Measurements from ENCODE around the gene CYP4F22. TPM values are rescaled to one million over a fixed set of nuclear protein-coding genes. Genes with fewer than 3 reads are reported as not detected.
A peak's percentile ranks its signal among the peaks of the same experiment; 100 is the strongest.

Gene CYP4F22
- total RNA-seq, 1 donor from 2014 or later = not detected

DNA sequence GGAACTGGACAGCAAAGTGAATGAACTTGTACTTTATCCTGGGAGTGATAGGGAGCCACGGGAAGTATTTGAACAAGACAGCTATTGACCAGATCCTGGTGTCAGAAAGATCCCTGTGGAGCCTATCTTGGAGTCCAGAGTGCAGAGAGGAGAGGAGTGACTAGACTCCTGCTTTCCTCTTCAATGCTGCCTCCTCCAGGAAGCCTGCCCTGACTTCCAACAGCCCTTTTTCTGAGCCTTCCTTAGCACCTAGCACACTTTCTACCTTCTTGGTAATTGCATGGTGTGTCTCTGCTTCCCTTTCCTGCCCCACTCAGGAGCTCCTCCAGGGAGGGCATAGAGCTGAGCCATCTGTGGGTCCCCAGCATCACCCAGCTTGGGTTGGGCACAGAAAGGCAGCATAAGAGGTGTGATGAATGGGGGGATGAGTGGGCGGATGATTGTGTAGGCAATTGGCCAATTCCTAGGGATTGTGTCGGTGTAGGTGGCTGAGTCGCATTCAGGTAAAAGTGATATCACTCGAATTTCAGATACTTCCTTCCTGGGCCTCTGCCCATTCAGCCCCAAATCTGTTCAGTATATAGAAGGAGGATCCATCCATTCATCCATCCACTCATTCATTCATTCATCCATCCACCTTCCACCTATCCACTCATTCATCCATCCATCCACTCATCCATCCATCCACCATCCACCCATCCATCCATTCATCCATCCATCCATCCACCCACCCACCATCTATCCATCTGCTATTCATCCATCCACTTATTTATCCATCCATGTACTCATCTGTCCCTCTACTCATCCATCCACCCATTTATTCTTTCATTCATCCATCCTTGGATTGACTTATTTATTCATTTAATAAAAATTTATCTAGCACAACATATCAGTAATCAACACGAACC is 26.9 kb downstream of the CYP4F22 start:
- DNase-seq (ENCODE audit: low read depth in 2 of 2) = no peak

- DNase-seq (ENCODE audit: low read depth in 2 of 2) = no peak
Measured at GRCh38 chr19:15536350-15536749, 28.0 kb downstream of the CYP4F22 start.

- peak; percentile 34 to 44 for DNase-seq (ENCODE audit: low read depth in 2 of 2)
Measured at GRCh38 chr19:15538774-15539173, 30.4 kb downstream of the CYP4F22 start.

GRCh38 chr19:15539638-15540037 is 31.3 kb downstream of the CYP4F22 start:
- DNase-seq (ENCODE audit: low read depth in 2 of 2) = no peak

DNA sequence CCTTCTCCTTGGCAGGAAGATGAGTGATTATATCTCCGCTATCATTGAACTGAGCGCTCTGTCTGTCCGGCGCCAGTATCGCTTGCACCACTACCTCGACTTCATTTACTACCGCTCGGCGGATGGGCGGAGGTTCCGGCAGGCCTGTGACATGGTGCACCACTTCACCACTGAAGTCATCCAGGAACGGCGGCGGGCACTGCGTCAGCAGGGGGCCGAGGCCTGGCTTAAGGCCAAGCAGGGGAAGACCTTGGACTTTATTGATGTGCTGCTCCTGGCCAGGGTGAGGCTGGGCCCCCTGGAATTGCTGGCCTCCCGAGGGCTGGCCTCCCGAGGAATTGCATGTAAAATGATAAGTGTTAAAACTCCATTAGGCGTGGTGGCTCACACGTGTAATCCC is 32.1 kb downstream of the CYP4F22 start:
- DNase-seq (ENCODE audit: low read depth in 2 of 2) = no peak

DNA sequence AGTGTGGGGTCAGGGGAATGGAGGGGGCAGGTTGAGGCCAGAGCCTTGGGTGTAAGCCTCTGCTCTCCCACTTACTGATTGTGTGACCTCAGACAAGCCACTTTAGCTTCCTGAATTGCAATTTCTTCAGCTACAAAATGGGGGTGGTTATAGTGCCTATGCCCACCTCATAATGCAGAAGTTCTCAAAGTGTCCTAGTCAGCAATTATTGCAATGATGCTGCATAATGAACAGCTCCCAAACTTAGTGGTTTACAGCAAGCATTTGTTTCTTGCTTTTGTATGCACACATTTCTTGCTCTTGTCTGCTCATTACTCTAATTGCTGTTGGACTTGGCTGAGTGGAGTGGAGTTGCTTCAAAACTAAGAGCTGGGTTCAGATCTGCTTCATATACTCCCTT is 36.0 kb downstream of the CYP4F22 start:
- no peak for DNase-seq (ENCODE audit: low read depth in 2 of 2)

DNA sequence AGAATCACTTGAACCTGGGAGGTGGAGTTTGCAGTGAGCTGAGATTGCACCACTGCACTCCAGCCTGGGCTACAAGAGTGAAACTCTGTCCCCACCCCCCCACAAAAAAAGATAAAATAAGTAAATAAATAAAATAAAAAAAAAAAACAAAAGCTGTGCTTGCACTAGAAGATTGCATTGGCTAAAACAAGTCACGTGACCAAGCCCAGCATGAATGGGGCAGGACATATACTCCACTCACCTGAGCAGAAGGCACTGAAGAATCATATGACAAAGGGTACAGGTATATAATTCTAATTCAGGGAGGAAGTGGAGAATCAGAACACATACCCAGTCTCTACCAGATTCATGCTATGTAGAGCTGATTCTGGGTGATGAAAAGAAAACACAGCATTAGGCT is 36.6 kb downstream of the CYP4F22 start:
- no peak for DNase-seq (ENCODE audit: low read depth in 2 of 2)

GRCh38 chr19:15548648-15549047 is 40.3 kb downstream of the CYP4F22 start:
- no peak for DNase-seq (ENCODE audit: low read depth in 2 of 2)

- DNase-seq (ENCODE audit: low read depth in 2 of 2) = no peak
Measured at GRCh38 chr19:15549581-15549980, 41.3 kb downstream of the CYP4F22 start.

GRCh38 chr19:15550273-15550672 is 41.9 kb downstream of the CYP4F22 start:
- no peak for DNase-seq (ENCODE audit: low read depth in 2 of 2)

DNA sequence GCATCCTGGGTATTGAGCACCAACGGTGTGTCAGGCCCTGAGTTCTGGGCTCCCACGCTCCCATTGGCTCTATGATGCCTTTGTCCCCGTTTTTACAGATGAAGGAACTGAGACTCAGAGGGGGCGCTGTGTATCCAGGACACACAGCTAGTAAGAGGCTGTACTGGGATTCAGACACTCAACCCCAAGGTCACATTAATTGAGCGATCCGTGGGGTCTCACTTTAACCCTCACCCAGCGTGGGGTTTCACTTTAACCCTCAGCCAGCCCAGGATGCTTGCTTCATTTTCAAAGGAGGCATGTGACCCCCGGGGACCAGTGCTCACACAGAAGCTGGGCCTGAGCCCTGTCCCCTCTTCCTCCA is 42.6 kb downstream of the CYP4F22 start:
- DNase-seq (ENCODE audit: low read depth in 2 of 2) = no peak

DNA sequence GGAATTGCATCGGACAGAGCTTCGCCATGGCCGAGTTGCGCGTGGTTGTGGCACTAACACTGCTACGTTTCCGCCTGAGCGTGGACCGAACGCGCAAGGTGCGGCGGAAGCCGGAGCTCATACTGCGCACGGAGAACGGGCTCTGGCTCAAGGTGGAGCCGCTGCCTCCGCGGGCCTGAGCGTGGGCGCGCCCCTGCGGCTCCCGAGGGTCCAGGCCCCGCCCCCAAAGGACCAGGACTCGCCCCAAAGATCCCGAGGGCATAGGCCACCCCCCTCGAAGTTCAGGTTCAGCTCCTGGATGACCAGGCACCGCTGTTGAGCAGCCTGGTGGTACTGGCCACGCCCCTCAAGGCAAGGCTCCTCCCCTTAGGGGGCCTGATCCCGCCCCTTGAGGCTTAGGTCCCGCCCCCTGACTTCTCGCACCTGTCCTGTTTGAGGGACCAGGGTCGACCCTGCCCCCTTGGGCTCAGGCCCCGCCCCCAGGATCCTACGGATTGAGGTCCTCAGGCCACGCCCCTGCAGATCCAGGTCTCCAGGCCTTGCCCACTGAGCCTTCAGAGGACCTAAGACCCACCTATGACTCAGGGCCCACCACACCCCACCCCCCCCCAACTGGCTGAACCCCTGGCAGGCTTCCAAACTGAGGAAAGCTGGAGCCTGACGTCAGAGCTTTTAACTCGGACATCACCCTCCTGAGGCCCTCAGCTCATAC is 43.1 kb downstream of the CYP4F22 start:
- peak; percentile 9 to 12 for DNase-seq (ENCODE audit: low read depth in 2 of 2)

DNA sequence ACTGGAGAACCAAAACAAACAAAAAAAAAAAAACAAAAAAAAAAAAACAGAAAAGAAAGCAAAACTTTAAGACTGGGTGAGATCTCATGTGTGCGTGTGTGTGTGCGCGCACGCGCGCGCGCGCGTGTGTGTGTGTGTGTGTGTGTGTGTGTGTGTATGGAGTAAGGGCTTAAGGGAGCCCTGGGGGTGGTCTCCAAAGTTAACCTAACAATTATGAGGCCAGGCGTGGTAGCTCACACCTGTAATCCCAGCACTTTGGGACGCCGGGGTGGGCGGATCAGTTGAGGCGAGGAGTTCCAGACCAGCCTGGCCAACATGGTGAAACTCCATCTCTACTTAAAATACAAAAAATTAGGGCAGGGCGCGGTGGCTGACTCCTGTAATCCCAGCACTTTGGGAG is 46.7 kb downstream of the CYP4F22 start:
- no peak for DNase-seq (ENCODE audit: low read depth in 2 of 2)

- DNase-seq (ENCODE audit: low read depth in 2 of 2) = peak; percentile 94 to 95
Measured at GRCh38 chr19:15555759-15556633, 47.7 kb downstream of the CYP4F22 start.

DNA sequence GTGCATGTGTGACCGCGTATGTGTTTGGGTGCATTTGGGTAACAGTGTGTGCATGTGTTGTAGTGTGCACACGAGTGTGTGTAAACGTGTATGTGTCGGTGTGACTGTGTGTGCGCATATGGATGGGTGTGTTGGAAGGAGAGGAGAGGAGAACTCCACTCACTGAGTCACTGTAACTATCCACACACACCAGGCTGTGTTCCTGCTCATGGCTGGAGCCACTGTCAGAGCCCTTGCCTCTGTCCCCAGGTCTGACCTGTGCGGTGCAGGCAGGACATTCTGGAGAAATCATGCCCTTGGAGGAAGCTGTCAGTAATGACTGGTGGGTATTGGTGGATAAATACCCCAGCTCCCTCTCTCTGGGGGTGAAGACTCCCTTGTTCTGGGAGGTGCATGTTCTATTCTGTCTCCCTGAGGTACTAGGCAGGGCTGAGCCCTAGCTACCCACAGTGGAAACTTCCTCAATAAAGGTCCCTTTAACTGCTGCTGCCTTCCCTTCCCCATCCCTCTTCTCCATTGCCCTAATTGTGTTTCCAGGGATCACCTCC is 48.4 kb downstream of the CYP4F22 start:
- no peak for DNase-seq (ENCODE audit: low read depth in 2 of 2)

GRCh38 chr19:15557223-15557622 is 48.9 kb downstream of the CYP4F22 start:
- no peak for DNase-seq (ENCODE audit: low read depth in 2 of 2)

GRCh38 chr19:15562145-15562544 is 53.8 kb downstream of the CYP4F22 start:
- DNase-seq (ENCODE audit: low read depth in 2 of 2) = no peak

GRCh38 chr19:15562861-15563260 is 54.5 kb downstream of the CYP4F22 start:
- no peak for DNase-seq (ENCODE audit: low read depth in 2 of 2)

DNA sequence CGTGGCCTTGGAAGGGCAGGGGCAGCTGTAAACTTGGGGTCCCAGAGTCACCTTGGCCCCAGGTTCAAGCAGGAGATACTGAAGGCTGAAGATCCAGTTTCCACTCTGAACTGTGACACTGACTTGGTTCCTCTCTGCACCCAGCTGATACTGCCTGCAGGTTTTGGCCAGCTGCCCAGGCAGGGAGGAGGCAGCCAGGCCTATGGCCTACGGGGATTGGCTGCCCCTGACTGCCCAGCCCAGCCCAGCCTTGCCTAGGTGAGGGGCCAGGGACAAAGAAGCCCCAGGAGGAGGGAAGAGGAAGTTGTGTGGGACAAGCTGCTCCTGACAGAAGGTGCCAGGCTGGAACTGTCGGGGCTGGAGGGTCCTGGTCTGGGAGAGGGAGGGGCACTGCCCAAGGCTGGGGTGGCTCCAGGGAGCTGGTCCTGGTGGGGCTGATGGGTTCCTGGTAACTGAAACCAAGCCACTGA is 55.0 kb downstream of the CYP4F22 start:
- DNase-seq (ENCODE audit: low read depth in 2 of 2) = peak in 1 of 2 donors; percentile 40

GRCh38 chr19:15563931-15564330 is 55.6 kb downstream of the CYP4F22 start:
- DNase-seq (ENCODE audit: low read depth in 2 of 2) = no peak

- no peak for DNase-seq (ENCODE audit: low read depth in 2 of 2)
Measured at GRCh38 chr19:15564534-15565168, 56.3 kb downstream of the CYP4F22 start.

All from lung microvascular endothelial cell (primary cell).